SJSA1 (cell line): ENCODE data around the gene ATP6V1F. TPM values are rescaled to one million over a fixed set of nuclear protein-coding genes. Genes with fewer than 3 reads are reported as not detected.
A peak's percentile ranks its signal among the peaks of the same experiment; 100 is the strongest.
"Not testable (repeated sequence)": the region's sequence is repeated elsewhere in the genome, so short reads cannot be mapped to it uniquely, and the experiment has no call there.

Experiments used
- DNase-seq, 2 experiments: peaks; one replicate each; pipeline ENCODE4 v3.0.0-alpha.2; 2015 to 2020; ENCODE audit warnings: low spot score in 2 of 2, low read depth in 1 of 2
- H3K27ac ChIP-seq: fragments of 250-450 bp; sonication (Bioruptor Pico); 2 replicates; pipeline ENCODE4 v1.5.1; 2020; ENCODE audit warnings: mild to moderate bottlenecking, moderate library complexity
- H3K27me3 ChIP-seq: fragments of 250-450 bp; sonication (Bioruptor Pico); replicated peaks from 2 replicates; pipeline ENCODE4 v1.5.1; 2020; ENCODE audit warnings: mild to moderate bottlenecking, moderate library complexity
- H3K36me3 ChIP-seq: fragments of 250-450 bp; sonication (Bioruptor Pico); 2 replicates; pipeline ENCODE4 v1.5.1; 2020; ENCODE audit warnings: mild to moderate bottlenecking
- H3K4me1 ChIP-seq: fragments of 250-450 bp; sonication (Bioruptor Pico); replicated peaks from 2 replicates; pipeline ENCODE4 v1.6.1; 2021; ENCODE audit warnings: mild to moderate bottlenecking
- H3K4me3 ChIP-seq: fragments of 250-450 bp; sonication (Bioruptor Pico); 2 replicates; pipeline ENCODE4 v1.5.1; 2020; ENCODE audit warnings: mild to moderate bottlenecking
- H3K9me3 ChIP-seq: fragments of 250-450 bp; sonication (Bioruptor Pico); replicated peaks from 2 replicates; pipeline ENCODE4 v1.5.1; 2020; ENCODE audit warnings: mild to moderate bottlenecking
- total RNA-seq: library from RNA; depleted of rRNA; stranded (reverse); fragments of >200 nt; shearing (Covaris generic); gene quantifications from 2 replicates; pipeline ENCODE4 v1.2.3, GENCODE V29; 2014

Gene ATP6V1F
- total RNA-seq, 1 experiment from 2014 or later: 96.2 TPM

- Histone ChIP-seq H3K36me3 (no peaks in the 10 kb centered on the region), H3K4me1 (peaks cover 11% of the 10 kb centered on the region), H3K9me3 (no peaks in the 10 kb centered on the region), H3K27me3 (peaks cover 21% of the 10 kb centered on the region; the same call in 1 of the 2 replicates), H3K4me3 (no peak overlapping the region), H3K27ac (no peak overlapping the region)
- no peak for DNase-seq
Measured at GRCh38 chr7:128908750-128909624, 46.3 kb downstream of the ATP6V1F start.

- Histone ChIP-seq H3K4me3 (peak overlapping the region; percentile 26), H3K27ac (no peak overlapping the region), H3K27me3 (peaks cover 27% of the 10 kb centered on the region; the same call in 1 of the 2 replicates), H3K4me1 (peaks cover 11% of the 10 kb centered on the region), H3K36me3 (no peaks in the 10 kb centered on the region), H3K9me3 (no peaks in the 10 kb centered on the region)
- DNase-seq: peak in 1 of 2 experiments; percentile 34
Measured at GRCh38 chr7:128909625-128910568, 47.2 kb downstream of the ATP6V1F start.

GRCh38 chr7:128910569-128910945, 47.9 kb downstream of the ATP6V1F start, which contains the start of gene KCP:
Gene KCP (minus strand): TSS chr7:128910709. CDS start chr7:128910676, 33 bp downstream.
- peak within 1 kb of the TSS; percentile 26 for H3K4me3 ChIP-seq
- H3K27me3 ChIP-seq: peaks cover 26% of the 10 kb centered on the region; the same call in 1 of the 2 replicates
- H3K36me3 ChIP-seq: no peaks in the 10 kb centered on the region
- H3K4me1 ChIP-seq: peaks cover 11% of the 10 kb centered on the region
- DNase-seq: no peak
- no peak within 1 kb of the TSS for H3K27ac ChIP-seq
- H3K9me3 ChIP-seq: no peaks in the 10 kb centered on the region

GRCh38 chr7:128911423-128912031, 48.9 kb downstream of the ATP6V1F start:
- peaks cover 26% of the 10 kb centered on the region; the same call in 1 of the 2 replicates for H3K27me3 ChIP-seq
- H3K36me3 ChIP-seq: no peaks in the 10 kb centered on the region
- H3K4me1 ChIP-seq: peaks cover 11% of the 10 kb centered on the region
- DNase-seq: no peak
- H3K4me3 ChIP-seq: no peak overlapping the region
- H3K9me3 ChIP-seq: no peaks in the 10 kb centered on the region
- no peak overlapping the region for H3K27ac ChIP-seq

GRCh38 chr7:128912281-128912680, 49.6 kb downstream of the ATP6V1F start:
- H3K9me3 ChIP-seq: no peaks in the 10 kb centered on the region
- H3K4me3 ChIP-seq: no peak overlapping the region
- peaks cover 11% of the 10 kb centered on the region for H3K4me1 ChIP-seq
- H3K27me3 ChIP-seq: peaks cover 26% of the 10 kb centered on the region; the same call in 1 of the 2 replicates
- no peaks in the 10 kb centered on the region for H3K36me3 ChIP-seq
- no peak for DNase-seq
- no peak overlapping the region for H3K27ac ChIP-seq

- not testable (repeated sequence) for DNase-seq, H3K4me3 ChIP-seq, H3K9me3 ChIP-seq, H3K27ac ChIP-seq, H3K36me3 ChIP-seq
- Histone ChIP-seq H3K27me3 (peaks cover 26% of the 10 kb centered on the region; the same call in 1 of the 2 replicates), H3K4me1 (peaks cover 11% of the 10 kb centered on the region)
Measured at GRCh38 chr7:128912709-128913495, 50.2 kb downstream of the ATP6V1F start.

- Histone ChIP-seq H3K4me3 (no peak overlapping the region), H3K27ac (no peak overlapping the region), H3K27me3 (peaks cover 21% of the 10 kb centered on the region), H3K36me3 (no peaks in the 10 kb centered on the region), H3K4me1 (peaks cover 11% of the 10 kb centered on the region), H3K9me3 (no peaks in the 10 kb centered on the region)
- no peak for DNase-seq
Measured at GRCh38 chr7:128913870-128914565, 51.4 kb downstream of the ATP6V1F start.

GRCh38 chr7:128914566-128915151, 52.0 kb downstream of the ATP6V1F start:
- Histone ChIP-seq H3K4me1 (peaks cover 7% of the 10 kb centered on the region), H3K27ac (no peak overlapping the region), H3K27me3 (peaks cover 18% of the 10 kb centered on the region), H3K36me3 (no peaks in the 10 kb centered on the region), H3K4me3 (no peak overlapping the region), H3K9me3 (no peaks in the 10 kb centered on the region)
- DNase-seq: no peak

GRCh38 chr7:128915271-128915819, 52.7 kb downstream of the ATP6V1F start:
- no peak overlapping the region for H3K27ac ChIP-seq
- H3K36me3 ChIP-seq: no peaks in the 10 kb centered on the region
- no peaks in the 10 kb centered on the region; the same call in 1 of the 2 replicates for H3K4me1 ChIP-seq
- no peak overlapping the region for H3K4me3 ChIP-seq
- DNase-seq: no peak
- H3K9me3 ChIP-seq: no peaks in the 10 kb centered on the region
- H3K27me3 ChIP-seq: peaks cover 16% of the 10 kb centered on the region
